Measurements from ENCODE around the gene PTEN. TPM values are rescaled to one million over a fixed set of nuclear protein-coding genes. Genes with fewer than 3 reads are reported as not detected.

Gene PTEN
- total and polyA plus RNA-seq, 2 experiments from 2014 or later = 32.8 to 128 TPM

DNA sequence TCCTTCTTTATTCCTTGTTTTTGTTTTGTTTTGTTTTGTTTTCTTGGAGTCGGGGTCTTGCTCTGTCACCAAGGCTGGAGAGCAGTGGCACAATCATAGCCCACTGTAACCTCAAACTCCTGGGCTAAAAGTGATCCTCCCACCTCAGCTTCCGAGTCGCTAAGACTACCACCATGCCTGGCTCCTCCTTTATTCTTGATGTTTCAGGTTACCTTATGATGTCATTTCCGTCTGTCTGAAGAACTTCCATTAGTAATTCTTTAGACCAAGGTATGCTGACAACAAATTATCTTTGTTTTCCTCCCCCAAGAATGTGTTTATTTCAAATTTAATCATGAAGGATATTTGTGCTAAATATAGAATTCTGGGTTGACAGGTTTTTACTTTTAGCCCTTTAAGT is 27.3 kb upstream of the PTEN start:
- Histone ChIP-seq H3K4me3 (no peak overlapping the region), H3K4me2 (no peak overlapping the region), H2AFZ (no peak overlapping the region), H4K20me1 (ENCODE audit: insufficient read depth, poor library complexity, severe bottlenecking) (no peaks in the 10 kb centered on the region), H3K27me3 (no peaks in the 10 kb centered on the region), H3K9me2 (replicated peaks; ENCODE audit: insufficient read depth) (no peaks in the 10 kb centered on the region), H3K27ac (no peak overlapping the region), H3K79me2 (no peaks in the 10 kb centered on the region), H3K36me3 (replicated peaks; ENCODE audit: insufficient read depth, low read depth) (no peaks in the 10 kb centered on the region), H3K9me3 (ENCODE audit: low read depth) (no peaks in the 10 kb centered on the region), H3K4me1 (ENCODE audit: insufficient read depth) (no peaks in the 10 kb centered on the region)
- WGBS (ENCODE audit: low lambda C conversion rate, missing lambda C conversion rate) = 87% methylated on average over 4 of the region's 4 CpGs
- no peak for DNase-seq (ENCODE audit: low spot score)
- TF ChIP-seq EZH2phosphoT487 (IDR thresholded peaks at IDR 0.05; ENCODE audit: low read depth, severe bottlenecking, unreplicated experiment) = no peak
- no peak for TF ChIP-seq EZH2 (IDR thresholded peaks at IDR 0.05; ENCODE audit: borderline replicate concordance)
- TF ChIP-seq, protein P1, sequence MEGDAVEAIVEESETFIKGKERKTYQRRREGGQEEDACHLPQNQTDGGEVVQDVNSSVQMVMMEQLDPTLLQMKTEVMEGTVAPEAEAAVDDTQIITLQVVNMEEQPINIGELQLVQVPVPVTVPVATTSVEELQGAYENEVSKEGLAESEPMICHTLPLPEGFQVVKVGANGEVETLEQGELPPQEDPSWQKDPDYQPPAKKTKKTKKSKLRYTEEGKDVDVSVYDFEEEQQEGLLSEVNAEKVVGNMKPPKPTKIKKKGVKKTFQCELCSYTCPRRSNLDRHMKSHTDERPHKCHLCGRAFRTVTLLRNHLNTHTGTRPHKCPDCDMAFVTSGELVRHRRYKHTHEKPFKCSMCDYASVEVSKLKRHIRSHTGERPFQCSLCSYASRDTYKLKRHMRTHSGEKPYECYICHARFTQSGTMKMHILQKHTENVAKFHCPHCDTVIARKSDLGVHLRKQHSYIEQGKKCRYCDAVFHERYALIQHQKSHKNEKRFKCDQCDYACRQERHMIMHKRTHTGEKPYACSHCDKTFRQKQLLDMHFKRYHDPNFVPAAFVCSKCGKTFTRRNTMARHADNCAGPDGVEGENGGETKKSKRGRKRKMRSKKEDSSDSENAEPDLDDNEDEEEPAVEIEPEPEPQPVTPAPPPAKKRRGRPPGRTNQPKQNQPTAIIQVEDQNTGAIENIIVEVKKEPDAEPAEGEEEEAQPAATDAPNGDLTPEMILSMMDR (IDR thresholded peaks at IDR 0.05; ENCODE audit: poor library complexity) = no peak

DNA sequence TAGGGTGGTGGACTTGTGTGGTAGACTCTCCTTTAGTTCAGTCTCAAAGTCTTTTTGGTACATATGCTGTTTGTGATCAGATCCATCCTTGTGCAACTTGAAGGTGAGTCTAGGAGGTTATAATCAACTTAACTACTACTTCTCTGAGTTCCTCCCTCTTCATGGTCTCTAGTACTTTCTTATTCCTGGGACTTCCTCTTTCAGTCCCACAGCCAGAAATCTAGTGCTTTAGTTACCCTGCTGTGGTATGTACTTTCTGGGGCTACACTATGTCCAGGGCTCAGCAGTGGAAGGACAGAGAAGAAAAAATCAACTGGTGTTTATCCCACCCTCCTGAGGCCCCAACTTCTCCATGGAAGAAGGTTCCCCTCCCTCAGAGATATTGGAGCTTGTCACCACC is 26.0 kb upstream of the PTEN start:
- H3K4me2 ChIP-seq = no peak overlapping the region
- H3K4me3 ChIP-seq = no peak overlapping the region
- H3K27me3 ChIP-seq = no peaks in the 10 kb centered on the region
- H4K20me1 ChIP-seq (ENCODE audit: insufficient read depth, poor library complexity, severe bottlenecking) = no peaks in the 10 kb centered on the region
- H3K79me2 ChIP-seq = no peaks in the 10 kb centered on the region
- DNase-seq (ENCODE audit: low spot score) = no peak
- H2AFZ ChIP-seq = no peak overlapping the region
- H3K9me2 ChIP-seq (replicated peaks; ENCODE audit: insufficient read depth) = no peaks in the 10 kb centered on the region
- no peaks in the 10 kb centered on the region for H3K36me3 ChIP-seq (replicated peaks; ENCODE audit: insufficient read depth, low read depth)
- no peak for TF ChIP-seq EZH2phosphoT487 (IDR thresholded peaks at IDR 0.05; ENCODE audit: low read depth, severe bottlenecking, unreplicated experiment)
- H3K27ac ChIP-seq = no peak overlapping the region
- no peaks in the 10 kb centered on the region for H3K9me3 ChIP-seq (ENCODE audit: low read depth)
- H3K4me1 ChIP-seq (ENCODE audit: insufficient read depth) = peaks cover under 1% of the 10 kb centered on the region

DNA sequence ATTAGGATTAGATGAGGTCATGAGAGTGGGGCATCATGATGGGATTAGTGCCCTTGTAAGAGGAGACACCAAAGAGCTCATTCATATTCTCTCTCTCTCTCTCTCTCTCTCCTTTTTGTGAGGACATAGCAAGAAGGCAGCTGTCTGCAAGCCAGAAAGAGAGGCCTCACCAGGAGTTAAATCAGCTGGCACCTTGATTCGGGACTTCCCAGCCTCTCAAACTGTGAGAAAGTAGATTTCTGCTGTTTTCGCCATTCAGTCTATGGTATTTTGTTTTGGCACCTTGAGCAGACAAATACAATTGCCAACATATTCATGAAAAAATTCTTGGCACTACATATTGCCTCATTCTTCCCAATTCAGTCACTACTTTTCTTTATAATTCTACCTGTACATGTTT is 24.8 kb upstream of the PTEN start:
- DNase-seq (ENCODE audit: low spot score) = no peak
- WGBS (ENCODE audit: low lambda C conversion rate, missing lambda C conversion rate) = 89% methylated on average over 2 of the region's 2 CpGs

DNA sequence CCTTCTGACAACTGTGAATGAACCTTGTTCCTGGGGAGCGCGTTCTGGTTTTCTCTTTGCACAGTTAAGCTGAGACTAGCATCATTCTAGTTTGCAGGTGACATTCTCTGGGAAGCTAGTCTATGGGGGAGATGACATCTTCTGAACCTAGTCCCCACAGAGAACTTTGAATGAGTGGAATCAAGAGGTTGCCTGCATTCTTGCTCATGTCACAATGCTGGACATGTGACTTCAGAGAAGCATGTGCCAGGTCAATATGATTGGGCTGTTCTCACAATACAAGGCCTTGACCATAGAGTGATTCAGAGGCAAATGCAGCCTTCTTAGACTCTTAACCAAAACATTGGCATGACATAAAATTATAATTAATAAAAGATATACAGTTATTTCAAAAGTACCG is 22.2 kb upstream of the PTEN start:
- no peak overlapping the region for H3K4me2 ChIP-seq
- H3K27ac ChIP-seq = peak overlapping the region; percentile 74
- no peak overlapping the region for H2AFZ ChIP-seq
- peaks cover 3% of the 10 kb centered on the region for H3K4me1 ChIP-seq (ENCODE audit: insufficient read depth)
- H3K4me3 ChIP-seq = no peak overlapping the region
- no peaks in the 10 kb centered on the region for H3K79me2 ChIP-seq
- H3K9me3 ChIP-seq (ENCODE audit: low read depth) = no peaks in the 10 kb centered on the region
- no peaks in the 10 kb centered on the region for H3K9me2 ChIP-seq (replicated peaks; ENCODE audit: insufficient read depth)
- no peak for DNase-seq (ENCODE audit: low spot score)
- H3K36me3 ChIP-seq (replicated peaks; ENCODE audit: insufficient read depth, low read depth) = no peaks in the 10 kb centered on the region
- H3K27me3 ChIP-seq = no peaks in the 10 kb centered on the region
- no peaks in the 10 kb centered on the region for H4K20me1 ChIP-seq (ENCODE audit: insufficient read depth, poor library complexity, severe bottlenecking)
- TF ChIP-seq EZH2phosphoT487 (IDR thresholded peaks at IDR 0.05; ENCODE audit: low read depth, severe bottlenecking, unreplicated experiment) (no peak), EZH2 (IDR thresholded peaks at IDR 0.05; ENCODE audit: borderline replicate concordance) (no peak)
- TF ChIP-seq, protein P1 (IDR thresholded peaks at IDR 0.05; ENCODE audit: poor library complexity) = no peak
- 84% methylated on average over 3 of the region's 3 CpGs for WGBS (ENCODE audit: low lambda C conversion rate, missing lambda C conversion rate)

More for the DNA sequence above, 24.8 kb upstream of the PTEN start:
- Histone ChIP-seq H3K9me3 (ENCODE audit: low read depth) (no peaks in the 10 kb centered on the region), H3K4me2 (no peak overlapping the region), H3K79me2 (no peaks in the 10 kb centered on the region), H4K20me1 (ENCODE audit: insufficient read depth, poor library complexity, severe bottlenecking) (no peaks in the 10 kb centered on the region), H3K9me2 (replicated peaks; ENCODE audit: insufficient read depth) (no peaks in the 10 kb centered on the region), H3K4me3 (no peak overlapping the region), H3K4me1 (ENCODE audit: insufficient read depth) (peaks cover 3% of the 10 kb centered on the region), H3K27ac (no peak overlapping the region), H3K27me3 (no peaks in the 10 kb centered on the region), H3K36me3 (replicated peaks; ENCODE audit: insufficient read depth, low read depth) (no peaks in the 10 kb centered on the region), H2AFZ (no peak overlapping the region)
- TF ChIP-seq, protein P1 (IDR thresholded peaks at IDR 0.05; ENCODE audit: poor library complexity) = no peak
- TF ChIP-seq EZH2phosphoT487 (IDR thresholded peaks at IDR 0.05; ENCODE audit: low read depth, severe bottlenecking, unreplicated experiment) (no peak), EZH2 (IDR thresholded peaks at IDR 0.05; ENCODE audit: borderline replicate concordance) (no peak)

Data from hepatocyte (in vitro differentiated cells).